Spleen (tissue), 7 donors: ENCODE measurements around the gene FAM72D.
"Not testable (repeated sequence)": the region's sequence is repeated elsewhere in the genome, so short reads cannot be mapped to it uniquely, and the experiment has no call there.

Source experiments
- POLR2A ChIP-seq, 3 donors: fragments of 450-650 bp; IDR thresholded peaks; one replicate each; pipeline ENCODE4 v1.5.1; 2017; ENCODE audit warnings: antibody characterized with exemption in 3 of 3, mild to moderate bottlenecking in 1 of 3
- POLR2AphosphoS5 ChIP-seq, 3 donors: sonication (generic); formaldehyde crosslinking; IDR thresholded peaks; one replicate each; pipeline ENCODE4 v1.5.1; 2017; ENCODE audit warnings: antibody characterized with exemption in 3 of 3
- TF ChIP-seq, protein P1 (sequence below), 11 experiments: fragments of 200-600 bp in 7 of 11; fragments of 450-650 bp in 4 of 11; sonication (generic) in 4 of 11; IDR thresholded peaks in 8 of 11; conservative IDR thresholded peaks in 3 of 11; 1 replicate in 7 of 11; 2 replicates in 4 of 11; pipeline versions ENCODE4 v1.4.0 to v1.8.0; 2016 to 2021; ENCODE audit warnings: antibody characterized with exemption in 11 of 11, inconsistent platforms in 4 of 11, mild to moderate bottlenecking in 1 of 11
- donor health status: DM: no; HTN: no; CAD: no; lungs with moderate emphysema.
- donor health status: DM: no; HTN: no; CAD: no.
- donor health status: DM: no; HTN: no; CAD: no.

DNA sequence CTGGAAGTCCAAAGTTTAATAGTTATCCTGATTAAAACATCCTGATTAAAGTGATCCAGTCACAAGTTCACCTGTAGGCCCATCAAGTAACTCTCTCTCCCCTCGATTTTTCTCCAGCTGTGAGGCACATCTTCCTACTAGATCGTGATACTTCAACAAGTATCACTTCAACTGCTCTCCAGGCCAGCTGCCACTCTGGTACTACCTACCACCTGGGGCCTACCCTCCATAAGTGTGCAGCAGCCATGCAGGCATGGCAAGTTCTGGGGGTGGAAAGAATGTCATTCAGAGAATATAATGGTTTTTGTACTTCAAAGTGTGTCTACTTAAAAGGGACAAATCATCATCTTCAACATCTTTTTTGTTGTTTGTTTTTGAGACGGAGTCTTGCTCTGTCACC, 15.6 kb upstream of the FAM72D start:
- TF ChIP-seq, protein P1, sequence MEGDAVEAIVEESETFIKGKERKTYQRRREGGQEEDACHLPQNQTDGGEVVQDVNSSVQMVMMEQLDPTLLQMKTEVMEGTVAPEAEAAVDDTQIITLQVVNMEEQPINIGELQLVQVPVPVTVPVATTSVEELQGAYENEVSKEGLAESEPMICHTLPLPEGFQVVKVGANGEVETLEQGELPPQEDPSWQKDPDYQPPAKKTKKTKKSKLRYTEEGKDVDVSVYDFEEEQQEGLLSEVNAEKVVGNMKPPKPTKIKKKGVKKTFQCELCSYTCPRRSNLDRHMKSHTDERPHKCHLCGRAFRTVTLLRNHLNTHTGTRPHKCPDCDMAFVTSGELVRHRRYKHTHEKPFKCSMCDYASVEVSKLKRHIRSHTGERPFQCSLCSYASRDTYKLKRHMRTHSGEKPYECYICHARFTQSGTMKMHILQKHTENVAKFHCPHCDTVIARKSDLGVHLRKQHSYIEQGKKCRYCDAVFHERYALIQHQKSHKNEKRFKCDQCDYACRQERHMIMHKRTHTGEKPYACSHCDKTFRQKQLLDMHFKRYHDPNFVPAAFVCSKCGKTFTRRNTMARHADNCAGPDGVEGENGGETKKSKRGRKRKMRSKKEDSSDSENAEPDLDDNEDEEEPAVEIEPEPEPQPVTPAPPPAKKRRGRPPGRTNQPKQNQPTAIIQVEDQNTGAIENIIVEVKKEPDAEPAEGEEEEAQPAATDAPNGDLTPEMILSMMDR (IDR thresholded peaks at IDR 0.05 in 8 of 11, conservative IDR thresholded peaks at IDR 0.05 in 3 of 11), result not testable (repeated sequence)
- TF ChIP-seq POLR2AphosphoS5, POLR2A (IDR thresholded peaks at IDR 0.05): not testable (repeated sequence)
